Hippocampal formation (tissue), 2 donors: ENCODE results near the gene PRSS12.

Source experiments
- DNase-seq, 2 donors: peaks; one replicate each; lab custom pipeline; 2025; lab: John Stamatoyannopoulos, UW

The PRSS12 gene

GRCh38 chr4:118357601-118358000 lies 4.8 kb upstream of the PRSS12 start:
- DNase-seq = no peak

DNA sequence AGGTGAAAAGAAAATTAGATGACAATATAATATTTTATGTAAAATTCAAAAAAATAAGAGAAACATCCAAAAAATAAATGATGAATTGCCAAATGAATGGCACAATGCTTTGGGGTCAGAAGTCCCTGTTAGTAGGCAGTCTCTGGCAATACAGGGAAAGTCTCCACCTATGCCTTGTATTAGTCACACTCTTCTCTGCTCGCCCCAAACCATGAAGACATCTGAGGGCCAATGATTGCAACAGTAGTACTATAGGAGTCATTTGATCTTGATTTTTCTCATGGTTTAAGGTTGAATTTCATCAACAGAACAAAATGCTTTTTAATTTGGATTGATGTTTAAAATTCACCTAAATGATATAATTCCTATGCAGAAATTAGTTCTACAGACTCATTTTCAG lies 3.9 kb upstream of the PRSS12 start:
- DNase-seq = no peak

DNA sequence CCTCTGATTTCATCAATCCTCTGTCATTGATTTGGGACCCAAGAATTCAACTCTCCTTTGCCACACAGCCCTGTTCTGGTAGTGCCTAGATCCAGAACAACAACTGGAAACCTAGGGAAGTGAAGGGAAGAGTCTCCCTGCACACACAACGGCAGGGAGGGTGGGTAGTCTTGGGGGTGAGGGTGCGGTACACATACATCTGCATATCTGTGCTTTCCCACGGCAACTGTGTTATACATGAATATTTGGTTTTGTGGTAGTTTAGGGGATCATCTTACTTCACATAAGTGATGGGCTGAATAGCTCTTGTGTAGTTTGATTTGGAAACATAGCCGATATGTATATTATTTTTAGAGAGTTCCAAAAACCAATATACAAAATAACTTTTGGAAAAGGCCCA lies 3.3 kb upstream of the PRSS12 start:
- no peak for DNase-seq

- DNase-seq = no peak
These were observed 2.1 kb upstream of the PRSS12 start for GRCh38 chr4:118354913-118355312.

DNA sequence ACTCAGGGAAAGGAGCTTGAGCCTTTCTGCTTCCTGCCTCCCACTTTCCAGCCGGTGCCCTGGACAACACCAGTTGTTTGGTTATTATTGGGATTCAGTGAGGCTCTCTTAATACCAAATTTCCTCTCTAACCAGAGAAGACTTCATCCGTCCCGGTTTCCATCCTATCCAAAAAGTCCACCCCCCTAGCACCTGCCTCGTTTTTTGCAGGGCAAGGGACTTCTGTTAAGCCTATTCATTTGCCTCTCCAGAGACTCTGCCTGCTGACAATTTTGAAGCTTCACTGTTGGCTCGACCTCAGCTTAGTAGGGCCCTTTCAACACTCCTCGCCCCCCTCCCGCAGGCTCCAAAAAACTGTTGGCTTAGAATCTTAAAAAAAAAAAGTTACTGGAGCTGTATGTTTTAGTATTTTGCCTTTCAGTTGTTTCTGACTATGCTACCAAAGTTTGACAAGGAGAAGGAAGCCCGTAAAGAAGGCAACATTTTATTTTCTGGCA lies 779 bp upstream of the PRSS12 start:
- DNase-seq = no peak

- no peak for DNase-seq
These were observed 664 bp downstream of the PRSS12 start for GRCh38 chr4:118351851-118352827.

DNA sequence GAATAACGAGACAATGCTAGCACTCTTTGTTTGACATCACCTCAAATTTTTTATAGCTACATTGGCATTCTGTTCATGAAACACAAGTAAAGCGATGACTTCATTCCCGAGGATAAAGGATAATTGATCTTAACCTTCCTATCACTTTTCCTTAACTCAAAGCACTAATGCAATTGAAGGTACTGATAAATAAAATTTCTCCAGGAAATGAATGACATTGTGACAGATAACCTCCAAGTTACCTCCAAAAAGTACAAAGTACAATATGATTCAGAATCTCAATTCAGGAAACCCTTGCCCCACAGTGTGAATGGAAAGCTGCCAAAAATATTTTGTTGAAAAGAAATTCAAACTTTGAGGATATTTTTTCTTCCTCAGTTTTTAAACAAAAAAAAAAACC lies 1.8 kb downstream of the PRSS12 start:
- no peak for DNase-seq

DNA sequence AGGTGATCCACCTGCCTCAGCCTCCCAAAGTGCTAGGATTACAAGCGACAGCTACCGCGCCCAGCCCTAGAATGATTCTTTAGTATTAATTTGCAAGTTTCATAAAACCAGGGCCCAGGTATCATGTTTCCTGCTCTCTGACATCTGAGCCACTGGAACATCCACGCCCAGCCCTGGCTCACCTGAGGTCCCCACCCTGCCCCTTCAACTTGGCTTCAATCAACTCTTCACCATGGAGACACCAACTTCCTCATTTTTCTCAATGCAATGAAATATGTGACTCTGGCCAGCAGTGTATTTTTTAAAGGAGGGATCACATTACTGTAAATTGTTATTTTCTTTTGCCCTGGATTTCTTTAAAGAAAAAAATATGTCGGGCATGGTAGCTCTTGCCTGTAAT lies 3.9 kb downstream of the PRSS12 start:
- DNase-seq = no peak

DNA sequence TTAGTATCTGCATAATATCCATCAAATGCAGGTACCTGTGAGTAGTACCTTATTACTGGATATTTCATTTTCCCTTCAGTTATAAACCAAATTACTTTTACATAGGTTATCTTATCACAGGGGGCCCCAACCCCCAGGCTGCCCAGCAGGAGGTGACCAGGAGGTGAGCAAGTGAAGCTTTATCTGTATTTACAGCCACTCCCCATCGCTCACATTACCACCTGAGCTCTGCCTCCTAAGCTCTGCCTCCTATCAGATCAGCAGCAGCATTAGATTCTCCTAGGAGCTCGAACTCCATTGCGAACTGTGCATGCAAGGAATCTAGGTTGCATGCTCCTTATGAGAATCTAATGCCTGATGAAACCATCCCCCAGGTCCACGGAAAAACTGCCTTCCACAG lies 6.3 kb downstream of the PRSS12 start:
- DNase-seq = no peak

- no peak for DNase-seq
These were observed 7.0 kb downstream of the PRSS12 start for GRCh38 chr4:118345813-118346212.

DNA sequence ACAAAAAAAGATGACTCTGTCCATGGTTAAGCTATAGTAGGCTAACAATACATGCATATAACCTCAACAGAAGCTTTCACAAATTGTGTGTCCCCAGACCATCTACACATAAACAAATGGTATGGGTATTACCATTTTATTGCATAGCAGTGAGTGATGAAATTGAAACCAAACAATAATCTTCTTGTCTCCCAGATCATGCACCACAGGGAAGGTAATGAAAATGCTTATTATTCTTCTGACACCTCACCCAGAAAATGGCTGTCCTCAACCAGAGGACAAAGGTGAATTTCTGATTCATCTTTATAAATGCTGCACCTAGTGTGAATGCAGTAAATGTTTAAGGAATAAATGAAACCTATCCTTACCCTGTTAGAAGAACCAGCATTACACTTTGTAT lies 8.0 kb downstream of the PRSS12 start:
- DNase-seq = no peak

DNA sequence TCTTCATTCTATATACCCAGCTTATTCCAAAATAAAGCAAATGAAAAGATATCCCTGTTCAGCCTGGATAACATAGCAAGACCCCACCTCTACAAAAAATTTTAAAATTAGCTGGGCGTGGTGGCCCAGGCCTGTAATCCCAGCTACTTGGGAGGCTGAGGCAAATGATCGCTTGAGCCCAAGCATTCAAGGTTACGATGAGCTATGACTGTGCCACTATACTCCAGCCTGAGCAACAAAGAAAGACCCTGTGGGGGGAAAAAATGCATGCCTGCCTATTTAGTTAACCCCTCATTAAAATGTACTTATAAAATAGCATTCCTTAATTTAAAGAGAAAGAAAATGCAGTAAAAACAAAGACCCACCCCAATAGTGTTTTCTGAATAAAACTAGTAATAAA lies 9.3 kb downstream of the PRSS12 start:
- no peak for DNase-seq

- DNase-seq = no peak
These were observed 12.7 kb downstream of the PRSS12 start for GRCh38 chr4:118340109-118340508.

DNA sequence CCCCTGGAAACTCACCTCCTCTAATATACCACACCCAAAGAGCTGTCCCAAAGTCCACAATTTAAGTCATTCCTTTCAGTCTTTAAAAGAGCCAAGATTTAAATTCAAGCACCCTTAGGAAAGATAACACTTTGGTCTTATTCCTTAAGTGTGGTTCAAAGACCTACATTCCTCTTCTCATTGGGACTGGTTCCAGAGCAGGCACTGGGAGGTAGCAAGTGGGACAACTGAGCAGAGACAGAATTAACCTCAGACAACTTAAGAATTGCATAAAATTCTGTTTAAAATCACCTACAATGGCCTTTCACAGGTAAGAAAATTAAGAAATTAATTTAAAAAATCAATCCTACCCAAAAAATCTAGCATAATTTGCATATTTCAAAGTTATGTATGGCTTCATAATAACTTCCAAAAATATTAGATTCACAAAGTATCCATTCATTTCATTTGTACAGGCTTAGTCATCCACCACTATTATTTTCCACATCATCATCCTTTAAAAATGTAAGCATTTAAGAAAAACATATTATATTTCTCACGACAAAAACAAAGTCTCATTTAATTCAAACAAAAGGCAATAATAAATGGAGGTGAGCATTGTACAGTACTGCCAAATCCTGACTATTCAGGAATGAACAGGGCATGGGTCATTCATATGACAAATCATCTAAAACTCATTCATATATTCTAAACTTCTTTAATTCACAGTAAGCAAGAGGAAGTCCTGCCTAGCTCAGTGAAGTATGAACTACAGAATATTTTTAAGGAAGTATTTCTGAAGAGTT lies 13.6 kb downstream of the PRSS12 start:
- DNase-seq = no peak

- DNase-seq = no peak
These were observed 14.3 kb downstream of the PRSS12 start for GRCh38 chr4:118338518-118338917.

DNA sequence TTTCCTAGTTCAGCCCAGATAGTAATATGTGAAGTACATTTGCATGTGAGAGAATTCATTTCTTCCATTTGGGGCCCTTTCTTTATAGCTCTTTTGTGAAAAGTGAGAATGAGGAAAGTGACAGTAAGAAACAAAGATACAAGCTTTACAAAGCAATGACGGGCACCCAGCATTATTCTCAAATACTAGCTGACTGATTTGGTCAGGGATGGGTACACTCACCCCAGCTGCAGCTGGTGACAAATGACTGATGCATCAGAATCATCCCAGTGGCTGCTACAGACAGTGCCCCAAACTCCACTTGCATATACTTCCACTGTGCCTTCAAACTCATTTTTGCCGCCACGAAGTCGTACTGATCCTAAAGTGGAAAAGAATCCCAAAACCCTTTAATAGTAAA lies 14.8 kb downstream of the PRSS12 start:
- no peak for DNase-seq

DNA sequence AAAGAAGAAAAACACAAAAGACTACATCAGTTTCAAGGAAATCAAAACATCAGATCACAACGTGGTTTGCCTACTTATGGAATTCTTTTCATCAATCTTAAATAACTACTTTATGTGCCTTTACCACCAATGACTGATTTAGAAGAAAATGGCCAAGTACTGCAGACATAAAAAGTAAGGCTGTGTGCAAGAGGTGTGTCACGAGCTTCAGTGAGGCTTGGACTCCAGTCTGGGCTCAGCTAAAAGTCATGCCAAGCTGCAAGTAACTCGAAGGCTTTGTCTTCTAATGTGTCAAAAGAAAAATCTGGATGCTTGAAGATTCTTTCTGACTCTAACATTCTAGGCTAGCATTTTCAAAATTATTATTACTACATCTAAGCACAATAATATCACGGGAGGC lies 17.0 kb downstream of the PRSS12 start:
- no peak for DNase-seq

GRCh38 chr4:118335324-118335723 lies 17.5 kb downstream of the PRSS12 start:
- no peak for DNase-seq

GRCh38 chr4:118331352-118331751 lies 21.5 kb downstream of the PRSS12 start:
- no peak for DNase-seq

- no peak for DNase-seq
These were observed 23.0 kb downstream of the PRSS12 start for GRCh38 chr4:118329849-118330248.

DNA sequence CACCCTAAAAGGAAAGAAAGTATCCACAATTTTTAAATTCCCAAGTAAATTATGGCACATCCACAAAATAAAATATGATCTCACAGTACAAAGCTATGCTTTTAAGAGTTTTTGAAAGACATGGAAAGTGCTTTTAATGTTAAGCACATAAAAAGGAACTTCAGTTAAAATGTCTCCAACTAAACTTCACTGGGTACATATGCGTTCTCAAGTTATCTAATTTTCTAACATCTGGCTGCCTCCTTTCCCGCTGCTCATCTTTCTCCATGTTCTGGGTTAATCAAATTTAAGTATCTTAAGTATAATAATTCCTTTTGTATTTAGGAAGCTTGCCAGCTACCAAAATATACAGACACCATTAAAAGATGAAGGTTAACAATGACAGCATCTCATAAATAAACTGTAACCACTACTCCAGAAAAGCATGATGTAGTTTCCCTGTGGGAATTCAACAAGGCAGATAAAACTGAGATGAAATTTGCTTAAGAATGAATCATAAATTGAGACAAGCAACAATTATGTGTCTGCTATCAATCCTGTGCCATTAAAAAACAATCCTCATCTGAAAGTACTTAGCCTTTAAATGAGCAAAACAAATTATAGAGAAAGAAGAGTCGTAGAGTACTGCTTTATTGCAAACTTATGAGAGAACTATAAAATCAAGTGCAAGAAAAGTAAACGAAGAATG lies 25.1 kb downstream of the PRSS12 start:
- DNase-seq = no peak

- no peak for DNase-seq
These were observed 26.2 kb downstream of the PRSS12 start for GRCh38 chr4:118326585-118326984.
